GM19467 (cell line): ENCODE results near the gene CBLN3.
"Not testable (repeated sequence)": the region's sequence is repeated elsewhere in the genome, so short reads cannot be mapped to it uniquely, and the experiment has no call there.

Experiments used
- ATAC-seq: cut with Tn5 transposase; IDR thresholded peaks from one replicate; pipeline ENCODE4 v1.9.1; 2021; ENCODE audit warnings: mild to moderate bottlenecking, moderate library complexity; ENCODE audit not compliant: unreplicated experiment

CBLN3 gene

GRCh38 chr14:24406416-24406815 is 23.1 kb downstream of the CBLN3 start:
- no peak for ATAC-seq

DNA sequence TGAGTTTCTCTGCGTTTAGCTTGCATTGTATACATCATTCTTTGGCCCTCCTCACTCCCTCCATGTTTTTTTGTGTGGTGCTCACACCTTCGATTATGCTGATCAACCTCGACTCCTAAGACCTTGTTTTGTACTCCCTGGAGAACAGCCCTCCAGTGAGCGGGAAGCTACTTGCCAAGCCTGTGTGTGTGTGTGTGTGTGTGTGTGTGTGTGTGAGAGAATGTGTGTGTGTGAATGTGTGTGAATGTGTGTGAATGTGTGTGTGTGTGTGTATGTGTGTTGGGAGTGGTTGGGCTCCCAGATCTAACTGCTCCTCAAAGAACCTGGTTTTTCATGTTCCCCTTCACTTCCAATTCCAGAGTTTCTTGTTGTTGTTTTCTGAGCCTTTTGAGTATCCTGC is 24.7 kb downstream of the CBLN3 start:
- no peak for ATAC-seq

GRCh38 chr14:24403294-24403998 is 26.0 kb downstream of the CBLN3 start:
- ATAC-seq, result no peak

GRCh38 chr14:24401810-24402702 is 27.4 kb downstream of the CBLN3 start:
- ATAC-seq, result no peak

DNA sequence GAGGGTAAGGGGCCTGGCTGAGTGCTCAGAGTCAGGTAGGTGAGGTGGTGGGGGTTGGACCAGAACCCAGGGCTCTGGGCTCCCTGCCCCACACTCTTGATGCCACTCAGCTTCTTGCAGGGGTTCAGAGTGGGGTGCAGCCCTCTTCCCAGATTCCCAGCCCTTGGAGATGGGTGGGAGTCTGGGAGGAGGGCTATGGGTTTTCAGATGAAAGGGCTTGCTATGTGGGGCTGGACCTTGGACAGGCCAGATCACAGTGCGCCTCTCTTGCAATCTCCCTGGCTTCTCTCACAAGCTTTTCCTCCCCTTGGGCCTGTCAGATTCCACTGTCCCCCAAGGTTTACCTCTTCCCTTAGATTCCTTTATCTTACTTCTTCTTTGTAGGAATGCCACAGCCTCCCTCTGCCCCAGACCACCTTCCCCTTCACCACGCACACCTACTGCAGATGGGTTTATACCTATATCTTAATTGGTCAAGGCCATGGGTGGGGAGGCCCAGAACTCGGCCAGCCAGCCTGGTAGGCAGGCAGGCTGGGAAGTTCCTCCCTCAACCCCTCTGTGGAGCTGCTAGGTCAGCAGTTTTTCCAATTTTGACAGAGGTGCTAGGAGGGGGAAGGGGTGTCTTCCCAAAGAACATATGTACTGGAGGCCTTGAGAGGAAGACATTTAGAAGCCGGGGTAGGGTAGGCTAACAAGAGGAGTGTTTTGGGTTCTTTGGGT is 29.3 kb downstream of the CBLN3 start:
- ATAC-seq, result no peak

- no peak for ATAC-seq
Measured at GRCh38 chr14:24399447-24399822, 30.0 kb downstream of the CBLN3 start.

DNA sequence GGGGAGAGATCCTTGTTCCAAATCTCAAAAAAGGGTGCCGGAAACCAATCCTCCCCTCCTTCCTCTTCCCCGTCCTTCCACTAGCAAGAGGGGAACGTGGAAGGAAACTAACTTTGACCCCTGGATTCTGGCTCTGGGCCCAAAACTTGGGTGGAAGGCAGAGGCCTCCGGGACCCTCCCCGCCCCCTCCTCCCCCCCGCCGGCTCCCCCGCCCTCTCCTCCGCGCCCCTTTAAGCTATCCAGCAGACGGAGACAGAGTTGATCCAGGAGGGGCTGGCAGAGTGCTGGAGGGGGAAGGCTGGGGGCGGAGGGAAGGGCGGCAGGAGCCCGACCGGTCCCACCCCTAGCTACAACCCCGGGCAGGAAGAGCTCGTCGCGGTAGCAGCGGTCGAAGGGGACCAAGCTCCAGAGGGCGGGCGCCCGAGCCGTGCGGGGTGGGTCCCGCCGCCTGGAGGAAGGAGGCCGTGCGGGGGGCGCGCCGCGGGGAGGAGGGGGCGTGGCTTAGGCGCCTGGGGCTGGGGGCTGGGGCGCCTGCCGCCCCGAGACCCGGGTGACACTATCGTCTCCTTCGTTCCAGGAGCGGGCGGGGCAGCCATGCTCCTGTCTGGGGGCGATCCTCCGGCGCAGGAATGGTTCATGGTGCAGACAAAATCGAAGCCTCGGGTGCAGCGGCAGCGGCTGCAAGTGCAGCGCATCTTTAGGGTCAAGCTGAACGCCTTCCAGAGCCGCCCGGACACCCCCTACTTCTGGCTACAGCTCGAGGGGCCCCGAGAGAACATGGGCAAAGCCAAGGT is 30.6 kb downstream of the CBLN3 start, which contains the start of gene NYNRIN:
Gene NYNRIN (plus strand): TSS at position 351 of the 794 bp plus-strand sequence. CDS start 244 bp downstream, at position 595.
- no peak for ATAC-seq

GRCh38 chr14:24398293-24398652 is 31.2 kb downstream of the CBLN3 start:
- ATAC-seq, result no peak

GRCh38 chr14:24397639-24398292 is 31.7 kb downstream of the CBLN3 start:
- ATAC-seq, result no peak

DNA sequence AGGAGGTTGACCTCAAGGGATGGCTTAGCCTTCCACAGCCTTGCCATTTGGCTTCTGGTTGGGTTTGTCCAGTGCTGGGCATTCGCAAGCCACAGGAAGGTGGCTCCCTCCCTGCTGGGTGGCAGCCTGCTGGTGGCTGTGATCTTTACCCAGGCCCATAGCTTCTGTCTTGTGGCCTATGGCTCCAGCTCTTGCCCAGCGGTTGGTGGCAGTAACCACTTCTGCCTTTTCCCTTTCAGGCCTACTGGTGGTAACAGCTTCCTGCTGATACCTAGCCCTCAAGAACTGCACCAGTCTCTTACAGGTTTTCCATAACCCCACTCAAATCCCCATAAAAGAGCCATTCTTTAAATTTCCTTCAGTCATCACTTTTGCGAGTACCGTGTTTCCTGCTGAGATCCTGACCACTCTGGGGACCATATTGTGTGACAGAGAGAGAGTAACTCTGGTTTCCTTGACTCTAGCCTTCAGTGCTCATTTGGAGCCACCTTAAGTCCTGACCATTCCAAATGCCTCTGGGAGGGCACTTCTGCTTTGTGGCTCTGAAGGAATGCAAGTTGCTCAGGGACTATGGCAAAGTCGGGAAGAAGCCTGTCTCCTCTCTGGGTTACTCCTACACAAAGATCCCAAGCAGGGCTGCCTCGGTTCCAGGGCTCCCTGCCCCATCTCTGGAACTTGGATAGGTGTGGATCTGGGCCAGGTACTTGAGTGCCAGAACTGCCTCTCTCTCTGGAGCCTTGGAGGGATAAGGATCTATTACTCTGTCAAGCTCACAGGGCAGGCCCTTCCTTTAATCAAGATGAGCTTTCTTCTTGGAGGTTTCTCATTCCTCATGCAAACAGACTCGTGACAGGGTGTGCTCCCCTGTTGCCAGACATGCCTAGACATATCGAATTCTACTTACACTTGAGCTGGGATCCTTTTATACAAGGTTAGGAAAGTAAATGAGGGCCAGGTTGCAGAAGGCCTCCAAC is 33.6 kb downstream of the CBLN3 start:
- ATAC-seq, result no peak

GRCh38 chr14:24394275-24394674 is 35.2 kb downstream of the CBLN3 start:
- ATAC-seq, result no peak

GRCh38 chr14:24392325-24393091 is 37.0 kb downstream of the CBLN3 start:
- no peak for ATAC-seq

DNA sequence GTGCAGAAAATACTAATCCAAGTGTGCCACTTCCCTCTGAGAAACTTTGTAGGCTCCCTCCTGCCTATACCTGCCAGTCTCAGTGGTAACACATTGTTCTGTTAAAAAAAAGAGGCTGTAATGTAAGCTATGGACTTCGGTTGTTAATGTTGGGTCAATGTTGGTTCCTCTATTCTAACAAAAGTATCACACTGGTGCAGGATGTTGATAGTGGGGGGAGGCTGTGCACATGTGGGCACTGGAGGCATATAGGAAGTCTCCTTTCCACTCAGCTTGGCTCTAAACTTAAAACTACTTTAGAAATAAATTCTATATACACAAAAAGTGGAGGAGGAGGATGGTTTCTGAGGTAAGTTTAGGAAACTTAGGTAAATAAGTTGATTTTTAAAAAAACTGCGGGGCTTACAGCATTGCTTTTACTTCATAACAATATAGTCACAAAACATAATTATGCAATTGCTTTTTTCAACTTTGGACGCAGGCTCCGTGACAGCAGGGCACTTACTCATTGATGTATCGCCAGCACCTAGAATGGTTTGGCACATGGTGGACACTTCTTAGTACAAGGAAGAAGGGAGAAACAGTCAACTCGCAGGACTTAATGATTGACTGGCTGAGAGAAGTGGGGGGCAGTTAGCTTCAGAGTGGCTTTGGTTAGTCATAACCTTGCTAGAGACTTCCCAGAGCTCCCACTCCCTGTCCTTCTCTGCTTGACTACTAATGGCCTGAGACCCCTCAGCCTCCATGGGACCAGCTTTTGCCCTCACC is 38.6 kb downstream of the CBLN3 start:
- ATAC-seq, result no peak

- no peak for ATAC-seq
Measured at GRCh38 chr14:24389226-24389848, 40.1 kb downstream of the CBLN3 start.

GRCh38 chr14:24388474-24389179 is 40.8 kb downstream of the CBLN3 start:
- no peak for ATAC-seq

GRCh38 chr14:24387579-24387978 is 41.9 kb downstream of the CBLN3 start:
- ATAC-seq, result not testable (repeated sequence)

DNA sequence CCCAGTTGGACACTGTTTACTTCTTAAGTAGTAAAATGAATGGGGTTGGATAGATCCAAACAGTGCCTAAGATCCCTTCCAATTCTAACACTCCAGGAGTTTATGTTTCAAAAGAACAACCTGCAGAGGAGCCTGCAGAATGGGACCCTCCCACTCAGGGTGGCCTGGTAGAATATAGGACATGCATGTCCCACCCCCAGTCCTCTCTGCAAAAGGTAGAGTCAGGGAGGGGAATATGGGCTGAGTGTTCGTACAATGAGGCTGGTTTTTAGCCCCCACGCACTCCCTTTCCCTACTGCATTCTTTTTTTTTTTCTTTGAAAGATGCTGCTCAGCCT is 42.5 kb downstream of the CBLN3 start:
- ATAC-seq, result no peak
